Measurements from ENCODE around the gene KAZN. TPM values are rescaled to one million over a fixed set of nuclear protein-coding genes. Genes with fewer than 3 reads are reported as not detected.

The KAZN gene
- polyA plus RNA-seq, 2 of the 4 experiments (the other 2 are of a cell fraction): 1.3 to 1.9 TPM

DNA sequence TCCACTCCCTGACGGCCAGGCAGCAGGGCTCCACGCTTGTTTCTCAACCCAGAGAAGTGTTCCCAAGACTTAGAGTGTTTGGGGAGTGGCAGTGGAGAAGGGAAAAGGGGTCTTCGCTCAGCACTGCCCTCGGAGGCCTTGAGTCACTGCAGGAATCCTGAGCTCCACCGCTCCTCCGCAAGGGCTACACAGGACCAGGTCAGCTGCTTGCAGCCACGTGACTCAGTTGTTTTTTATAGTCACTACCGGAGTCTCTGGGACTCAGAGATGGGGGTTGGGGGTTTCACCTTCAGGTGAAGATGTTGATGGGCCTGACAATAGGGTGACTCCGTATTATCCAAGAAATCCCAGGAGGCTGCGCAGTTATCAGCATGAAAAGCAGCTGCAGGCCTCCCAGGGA, 478.9 kb downstream of the KAZN start:
- FAIRE-seq (no peak), DNase-seq (ENCODE audit: low read depth in 1 of 2, low spot score in 1 of 2) (no peak), ATAC-seq (no peak)
- POLR2A ChIA-PET: no interaction called here
- H3K4me3 ChIP-seq: no peak overlapping the region
- no peaks in the 10 kb centered on the region for H3K4me1 ChIP-seq
- H3K27ac ChIP-seq: no peak overlapping the region
- no peaks in the 10 kb centered on the region for H3K9me3 ChIP-seq
- no peak overlapping the region for H3K4me2 ChIP-seq
- CTCF ChIA-PET: interaction anchor here (0.9 kb wide), 1 partner anchor 30 kb away, joined by 3 read pairs; no protein-coding TSS in a partner anchor
- no peak for TF ChIP-seq POLR2AphosphoS2 (conservative IDR thresholded peaks at IDR 0.05; ENCODE audit: low read length)
- TF ChIP-seq HMGXB4 (CRISPR knock-in tag; IDR thresholded peaks at IDR 0.05; ENCODE audit: borderline replicate concordance): no peak
- TF ChIP-seq KDM5A (IDR thresholded peaks at IDR 0.05): no peak
- TF ChIP-seq ESRRA (IDR thresholded peaks at IDR 0.05; ENCODE audit: borderline replicate concordance, low read length): no peak
- TF ChIP-seq CHD4 (IDR thresholded peaks at IDR 0.05; ENCODE audit: borderline replicate concordance): no peak
- no peak for TF ChIP-seq MAX (IDR thresholded peaks at IDR 0.05)
- TF ChIP-seq GATA3 (IDR thresholded peaks at IDR 0.05; ENCODE audit: borderline replicate concordance): no peak
- TF ChIP-seq NPAS2 (CRISPR knock-in tag; IDR thresholded peaks at IDR 0.05; ENCODE audit: borderline replicate concordance): no peak
- no peak for TF ChIP-seq POLR2A (IDR thresholded peaks at IDR 0.05; ENCODE audit: low read length)
- no peak for TF ChIP-seq HOXB13 (CRISPR knock-in tag; IDR thresholded peaks at IDR 0.05; ENCODE audit: low read depth)
- TF ChIP-seq TP53 (CRISPR knock-in tag; IDR thresholded peaks at IDR 0.05): no peak
- TF ChIP-seq EHMT2 (IDR thresholded peaks at IDR 0.05; ENCODE audit: low read depth): no peak
- no peak for TF ChIP-seq NR3C1 (IDR thresholded peaks at IDR 0.05)
- TF ChIP-seq ZFP36 (IDR thresholded peaks at IDR 0.05; ENCODE audit: borderline replicate concordance, partially characterized antibody): no peak
- TF ChIP-seq PHF8 (IDR thresholded peaks at IDR 0.05; ENCODE audit: borderline replicate concordance, low read depth): no peak
- TF ChIP-seq HDAC2 (IDR thresholded peaks at IDR 0.05): no peak
- TF ChIP-seq CBX8 (IDR thresholded peaks at IDR 0.05): no peak
- TF ChIP-seq, protein P1, sequence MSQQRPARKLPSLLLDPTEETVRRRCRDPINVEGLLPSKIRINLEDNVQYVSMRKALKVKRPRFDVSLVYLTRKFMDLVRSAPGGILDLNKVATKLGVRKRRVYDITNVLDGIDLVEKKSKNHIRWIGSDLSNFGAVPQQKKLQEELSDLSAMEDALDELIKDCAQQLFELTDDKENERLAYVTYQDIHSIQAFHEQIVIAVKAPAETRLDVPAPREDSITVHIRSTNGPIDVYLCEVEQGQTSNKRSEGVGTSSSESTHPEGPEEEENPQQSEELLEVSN (IDR thresholded peaks at IDR 0.05; ENCODE audit: borderline replicate concordance, low read depth): no peak
- TF ChIP-seq, protein P2, sequence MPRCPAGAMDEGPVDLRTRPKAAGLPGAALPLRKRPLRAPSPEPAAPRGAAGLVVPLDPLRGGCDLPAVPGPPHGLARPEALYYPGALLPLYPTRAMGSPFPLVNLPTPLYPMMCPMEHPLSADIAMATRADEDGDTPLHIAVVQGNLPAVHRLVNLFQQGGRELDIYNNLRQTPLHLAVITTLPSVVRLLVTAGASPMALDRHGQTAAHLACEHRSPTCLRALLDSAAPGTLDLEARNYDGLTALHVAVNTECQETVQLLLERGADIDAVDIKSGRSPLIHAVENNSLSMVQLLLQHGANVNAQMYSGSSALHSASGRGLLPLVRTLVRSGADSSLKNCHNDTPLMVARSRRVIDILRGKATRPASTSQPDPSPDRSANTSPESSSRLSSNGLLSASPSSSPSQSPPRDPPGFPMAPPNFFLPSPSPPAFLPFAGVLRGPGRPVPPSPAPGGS (IDR thresholded peaks at IDR 0.05): no peak
- 74% methylated on average over 8 of the region's 10 CpGs for WGBS (ENCODE audit: missing lambda C conversion rate)

- Histone ChIP-seq H3K4me3 (no peak overlapping the region), H3K27ac (no peak overlapping the region), H3K4me2 (no peak overlapping the region), H3K4me1 (no peaks in the 10 kb centered on the region), H3K9me3 (no peaks in the 10 kb centered on the region)
- TF ChIP-seq, protein P2 (IDR thresholded peaks at IDR 0.05): no peak
- TF ChIP-seq HOXB5 (CRISPR knock-in tag; IDR thresholded peaks at IDR 0.05) (no peak), CHD2 (IDR thresholded peaks at IDR 0.05; ENCODE audit: low read length, partially characterized antibody) (no peak), BHLHE40 (IDR thresholded peaks at IDR 0.05; ENCODE audit: low read depth, low read length) (no peak), NFE2L2 (conservative IDR thresholded peaks at IDR 0.05; ENCODE audit: low read length) (no peak), RFX5 (IDR thresholded peaks at IDR 0.05) (no peak), ESRRA (IDR thresholded peaks at IDR 0.05; ENCODE audit: borderline replicate concordance, low read length) (no peak), GATA3 (IDR thresholded peaks at IDR 0.05; ENCODE audit: borderline replicate concordance) (no peak), SMC3 (IDR thresholded peaks at IDR 0.05) (no peak), CEBPB (IDR thresholded peaks at IDR 0.05) (no peak), POLR2AphosphoS2 (conservative IDR thresholded peaks at IDR 0.05; ENCODE audit: low read length) (no peak), TFCP2L1 (CRISPR knock-in tag; IDR thresholded peaks at IDR 0.05) (no peak), EP300 (IDR thresholded peaks at IDR 0.05) (no peak)
- DNase-seq (ENCODE audit: low read depth in 1 of 2, low spot score in 1 of 2) (no peak), FAIRE-seq (no peak), ATAC-seq (no peak)
- ChIA-PET CTCF (no interaction called here), POLR2A (no interaction called here)
- WGBS (ENCODE audit: missing lambda C conversion rate): 56% methylated on average over 3 of the region's 10 CpGs
Measured at GRCh38 chr1:15080328-15081007, 482.0 kb downstream of the KAZN start.

Data from A549 (cell line).